ENCODE results near the gene WDR4. TPM values are rescaled to one million over a fixed set of nuclear protein-coding genes. Genes with fewer than 3 reads are reported as not detected.
"Not testable (repeated sequence)": the region's sequence is repeated elsewhere in the genome, so short reads cannot be mapped to it uniquely, and the experiment has no call there.

The WDR4 gene
- total RNA-seq, 6 experiments from 2014 or later: 18.5 to 27.6 (median 20.9) TPM

DNA sequence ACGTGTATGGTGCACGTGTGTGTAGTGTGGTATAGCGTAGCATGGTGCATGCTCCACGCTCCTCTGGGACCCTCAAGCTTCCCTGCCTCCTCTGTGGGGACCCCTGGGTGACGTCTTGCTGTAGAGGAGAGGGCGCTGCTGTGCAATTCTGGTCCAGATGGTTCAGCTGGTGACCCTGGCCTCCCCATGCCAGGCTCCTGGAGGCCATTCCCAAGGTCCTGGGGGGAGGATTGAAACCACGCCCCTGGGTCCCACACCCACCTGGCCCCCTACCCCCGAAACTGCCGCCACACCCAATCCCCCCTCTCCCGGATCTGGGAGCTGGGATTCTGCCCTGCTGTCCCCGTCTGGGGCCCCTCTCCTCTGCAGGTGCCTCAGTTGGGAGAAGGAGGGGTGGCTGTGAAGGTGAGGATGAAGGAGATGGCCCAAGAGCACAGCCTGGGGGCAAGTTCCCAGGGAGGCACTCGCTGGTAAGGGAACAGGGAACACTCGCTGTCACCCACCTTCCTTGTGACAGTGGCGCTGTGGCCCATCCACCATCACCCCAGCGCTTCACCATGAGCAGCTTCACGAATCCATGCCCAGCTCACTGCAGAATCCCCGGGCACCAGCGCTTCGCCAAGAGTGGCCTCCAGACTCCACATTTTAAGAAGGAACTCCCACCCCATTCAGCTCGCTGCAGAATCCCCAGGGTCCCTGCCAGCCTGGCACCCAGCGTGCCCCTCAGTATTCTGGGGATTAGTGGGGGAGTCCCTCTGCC, 38.0 kb downstream of the WDR4 start:
- no peak for DNase-seq
- TF ChIP-seq, protein P1, sequence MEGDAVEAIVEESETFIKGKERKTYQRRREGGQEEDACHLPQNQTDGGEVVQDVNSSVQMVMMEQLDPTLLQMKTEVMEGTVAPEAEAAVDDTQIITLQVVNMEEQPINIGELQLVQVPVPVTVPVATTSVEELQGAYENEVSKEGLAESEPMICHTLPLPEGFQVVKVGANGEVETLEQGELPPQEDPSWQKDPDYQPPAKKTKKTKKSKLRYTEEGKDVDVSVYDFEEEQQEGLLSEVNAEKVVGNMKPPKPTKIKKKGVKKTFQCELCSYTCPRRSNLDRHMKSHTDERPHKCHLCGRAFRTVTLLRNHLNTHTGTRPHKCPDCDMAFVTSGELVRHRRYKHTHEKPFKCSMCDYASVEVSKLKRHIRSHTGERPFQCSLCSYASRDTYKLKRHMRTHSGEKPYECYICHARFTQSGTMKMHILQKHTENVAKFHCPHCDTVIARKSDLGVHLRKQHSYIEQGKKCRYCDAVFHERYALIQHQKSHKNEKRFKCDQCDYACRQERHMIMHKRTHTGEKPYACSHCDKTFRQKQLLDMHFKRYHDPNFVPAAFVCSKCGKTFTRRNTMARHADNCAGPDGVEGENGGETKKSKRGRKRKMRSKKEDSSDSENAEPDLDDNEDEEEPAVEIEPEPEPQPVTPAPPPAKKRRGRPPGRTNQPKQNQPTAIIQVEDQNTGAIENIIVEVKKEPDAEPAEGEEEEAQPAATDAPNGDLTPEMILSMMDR (IDR thresholded peaks at IDR 0.05): no peak
- H3K27ac Mint-ChIP-seq: no peak overlapping the region
- no peak overlapping the region for H3K4me3 Mint-ChIP-seq
- H3K9me3 Mint-ChIP-seq: no peaks in the 10 kb centered on the region
- H3K4me1 Mint-ChIP-seq (ENCODE audit: low read depth): no peaks in the 10 kb centered on the region
- H3K27me3 Mint-ChIP-seq (ENCODE audit: insufficient read depth): no peaks in the 10 kb centered on the region; the same call in 1 of the 2 replicates
- peaks cover 15% of the 10 kb centered on the region; the same call in 1 of the 2 replicates for H3K36me3 Mint-ChIP-seq (ENCODE audit: low read depth)

DNA sequence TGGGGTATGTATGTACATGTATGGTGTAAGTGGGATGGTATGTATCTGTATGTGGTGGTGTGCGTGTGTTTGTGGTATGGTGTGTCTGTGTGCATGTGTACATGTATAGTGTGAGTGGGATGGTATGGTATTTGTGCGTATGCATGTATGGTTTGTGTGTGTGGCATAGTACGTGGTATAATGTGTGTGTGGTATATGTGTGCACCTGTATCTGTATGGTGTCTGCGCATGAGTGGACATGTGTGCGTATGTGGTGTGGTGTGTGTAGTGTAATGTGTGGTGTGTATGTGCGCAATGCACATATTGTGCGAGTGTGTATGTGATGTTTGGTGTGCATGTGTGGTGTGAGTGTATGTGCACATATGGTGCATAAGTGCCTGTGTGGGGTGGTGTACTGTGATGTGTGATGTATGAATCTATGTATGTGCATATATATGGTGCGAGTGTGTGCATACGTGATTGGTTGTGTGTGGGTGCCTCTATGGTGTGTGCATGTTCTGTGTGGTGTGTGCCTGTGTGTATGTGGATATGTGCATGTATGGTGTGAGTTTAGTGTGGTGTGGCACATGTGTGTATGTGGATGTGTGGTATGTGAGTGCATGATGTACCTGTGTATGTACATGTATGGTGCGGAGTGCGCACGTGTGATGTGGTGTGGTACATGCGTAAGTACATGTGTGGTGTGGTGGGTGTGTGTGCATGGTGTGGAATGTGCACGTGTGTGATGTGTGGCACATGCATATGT, 38.8 kb downstream of the WDR4 start:
- no peak for DNase-seq
- peaks cover 14% of the 10 kb centered on the region; the same call in 1 of the 2 replicates for H3K36me3 Mint-ChIP-seq (ENCODE audit: low read depth)
- TF ChIP-seq, protein P1 (IDR thresholded peaks at IDR 0.05): no peak
- H3K9me3 Mint-ChIP-seq: no peaks in the 10 kb centered on the region
- H3K27me3 Mint-ChIP-seq (ENCODE audit: insufficient read depth): no peaks in the 10 kb centered on the region; the same call in 1 of the 2 replicates
- no peaks in the 10 kb centered on the region for H3K4me1 Mint-ChIP-seq (ENCODE audit: low read depth)
- no peak overlapping the region for H3K27ac Mint-ChIP-seq
- no peak overlapping the region for H3K4me3 Mint-ChIP-seq

DNA sequence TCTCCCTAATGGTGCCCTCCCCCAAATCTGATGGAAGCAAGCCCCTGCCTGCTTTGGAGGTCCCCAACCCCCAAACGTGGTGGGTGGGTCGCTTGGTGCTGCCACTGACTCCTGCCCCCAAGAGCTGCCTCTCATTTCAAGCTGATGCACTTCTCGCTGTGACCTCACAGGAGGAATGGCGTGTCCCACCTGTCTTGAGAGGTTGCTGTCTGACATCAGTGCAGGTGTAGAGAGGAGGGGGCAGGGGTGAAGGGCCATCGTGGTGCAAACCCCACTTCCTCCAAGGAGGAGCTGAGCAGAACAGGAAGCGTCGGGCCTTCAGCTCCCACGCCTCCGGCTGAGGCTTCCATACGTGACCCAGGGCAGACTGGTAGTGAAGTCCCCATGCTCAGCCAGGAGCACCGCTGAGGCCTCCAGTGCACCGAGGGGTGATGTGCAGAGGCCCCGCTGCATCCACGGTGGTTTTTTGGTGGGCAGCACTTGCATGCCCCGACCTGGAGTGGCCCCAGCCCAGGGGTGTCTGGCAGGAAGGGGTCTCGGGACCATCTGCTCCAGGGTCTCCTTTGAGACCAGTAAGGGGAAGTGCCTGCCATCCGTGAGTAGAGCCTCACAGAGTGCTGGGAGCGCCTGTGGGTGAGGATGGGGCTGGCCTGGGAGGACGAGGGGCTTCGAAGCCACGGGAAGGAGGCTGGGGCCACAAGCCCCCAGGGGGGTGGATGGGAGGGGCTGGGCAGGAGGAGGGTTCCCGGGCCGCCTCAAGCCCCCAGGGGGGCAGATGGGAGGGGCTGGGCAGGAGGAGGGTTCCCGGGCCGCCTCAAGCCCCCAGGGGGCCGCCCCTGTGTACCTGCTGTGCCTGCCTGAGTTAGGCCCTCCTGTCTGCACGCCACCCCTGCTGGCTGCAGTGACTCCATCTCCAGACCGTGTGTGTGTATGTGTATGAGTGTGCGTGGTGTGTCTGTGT, 39.8 kb downstream of the WDR4 start:
- DNase-seq: no peak
- Mint-ChIP-seq H3K4me3 (no peak overlapping the region), H3K36me3 (ENCODE audit: low read depth) (peaks cover 8% of the 10 kb centered on the region; the same call in 1 of the 2 replicates), H3K27me3 (ENCODE audit: insufficient read depth) (no peaks in the 10 kb centered on the region; the same call in 1 of the 2 replicates), H3K4me1 (ENCODE audit: low read depth) (no peaks in the 10 kb centered on the region), H3K9me3 (no peaks in the 10 kb centered on the region), H3K27ac (no peak overlapping the region)
- TF ChIP-seq, protein P1 (IDR thresholded peaks at IDR 0.05): no peak

DNA sequence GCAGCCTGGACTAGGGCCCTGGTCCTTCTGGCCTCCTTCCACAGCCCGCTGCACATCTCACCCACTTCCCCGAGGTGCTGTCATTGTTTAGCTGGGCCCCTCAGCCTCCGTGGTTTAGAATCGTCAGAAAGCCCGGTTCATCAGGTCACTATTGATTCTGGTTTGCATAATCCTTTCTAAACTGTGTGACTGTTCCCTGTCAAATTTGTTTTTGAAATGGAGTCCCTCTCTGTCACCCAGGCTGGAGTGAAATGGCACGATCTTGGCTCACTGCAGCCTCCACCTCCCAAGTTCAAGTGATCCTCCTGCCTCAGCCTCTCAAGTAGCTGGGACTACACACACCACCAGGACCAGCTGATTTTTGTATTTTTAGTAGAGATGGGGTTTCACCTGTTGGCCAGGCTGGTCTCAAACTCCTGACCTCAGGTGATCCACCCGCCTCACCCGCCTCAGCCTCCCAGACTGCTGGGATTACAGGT, 41.1 kb downstream of the WDR4 start:
- not testable (repeated sequence) for H3K36me3 Mint-ChIP-seq (ENCODE audit: low read depth); H3K4me3 Mint-ChIP-seq; H3K9me3 Mint-ChIP-seq; H3K27me3 Mint-ChIP-seq (ENCODE audit: insufficient read depth); H3K4me1 Mint-ChIP-seq (ENCODE audit: low read depth); H3K27ac Mint-ChIP-seq; DNase-seq

DNA sequence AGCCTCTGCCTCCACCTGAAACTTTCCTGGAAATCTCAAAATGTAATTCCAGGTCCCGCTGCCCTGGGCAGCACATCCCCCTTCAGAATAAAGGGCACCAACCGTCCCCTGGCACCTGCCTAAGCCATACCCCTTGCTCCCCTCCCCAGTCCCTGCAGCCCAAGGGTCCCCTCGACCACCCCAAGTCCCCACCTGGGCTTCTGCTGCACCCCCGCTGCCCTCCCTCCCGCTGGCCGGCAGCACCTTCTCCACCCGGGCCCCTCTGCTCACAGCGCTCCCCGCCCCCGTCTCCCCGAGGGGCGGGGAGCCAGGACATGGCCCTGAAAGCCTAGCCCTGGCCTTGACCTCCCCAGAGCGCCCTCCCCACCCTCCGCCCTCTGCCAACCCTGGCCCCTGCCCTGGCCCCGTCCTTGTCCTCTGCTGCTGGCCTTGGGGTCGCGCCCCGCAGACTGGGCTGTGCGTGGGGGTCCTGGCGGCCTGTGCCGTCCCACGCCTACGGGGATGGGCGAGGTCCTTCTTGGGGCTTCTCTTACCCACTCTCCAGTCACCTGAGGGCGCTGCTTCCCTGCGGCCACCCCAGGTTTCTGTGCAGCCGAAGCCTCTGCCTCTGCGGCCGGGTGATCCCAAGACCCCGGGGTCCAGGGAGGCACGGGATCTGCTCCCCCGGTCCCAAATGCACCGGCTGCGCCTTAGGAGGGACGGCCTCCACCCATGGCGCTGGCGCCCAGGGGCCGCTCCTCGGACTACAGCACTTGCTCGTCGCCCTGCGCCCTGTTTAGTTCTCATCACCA, 41.7 kb downstream of the WDR4 start:
- H3K4me3 Mint-ChIP-seq: no peak overlapping the region
- peaks cover 4% of the 10 kb centered on the region; the same call in 1 of the 2 replicates for H3K36me3 Mint-ChIP-seq (ENCODE audit: low read depth)
- DNase-seq: no peak
- TF ChIP-seq, protein P1 (IDR thresholded peaks at IDR 0.05): no peak
- H3K27me3 Mint-ChIP-seq (ENCODE audit: insufficient read depth): no peaks in the 10 kb centered on the region; the same call in 1 of the 2 replicates
- no peak overlapping the region for H3K27ac Mint-ChIP-seq
- no peaks in the 10 kb centered on the region for H3K9me3 Mint-ChIP-seq
- no peaks in the 10 kb centered on the region for H3K4me1 Mint-ChIP-seq (ENCODE audit: low read depth)
